NCI-H187 treated with DMSO at 0.1 percent for 48 hours (cell line): Measurements from ENCODE around the gene PGAP3.

ENCODE experiments used
- DNase-seq: peaks from one replicate; lab custom pipeline; 2025; lab: John Stamatoyannopoulos, UW

PGAP3 gene

GRCh38 chr17:39660397-39661385, 27.2 kb downstream of the PGAP3 start:
- DNase-seq, result no peak

- no peak for DNase-seq
These were observed 27.9 kb downstream of the PGAP3 start for GRCh38 chr17:39660011-39660360.

GRCh38 chr17:39659279-39660010, 28.4 kb downstream of the PGAP3 start:
- no peak for DNase-seq

- DNase-seq, result no peak
These were observed 29.1 kb downstream of the PGAP3 start for GRCh38 chr17:39658760-39659159.

GRCh38 chr17:39658346-39658745, 29.5 kb downstream of the PGAP3 start:
- no peak for DNase-seq

- no peak for DNase-seq
These were observed 32.8 kb downstream of the PGAP3 start for GRCh38 chr17:39655105-39655504.

- DNase-seq, result no peak
These were observed 34.1 kb downstream of the PGAP3 start for GRCh38 chr17:39653662-39654331.

- no peak for DNase-seq
These were observed 34.6 kb downstream of the PGAP3 start for GRCh38 chr17:39653316-39653661.

GRCh38 chr17:39652587-39653315, 35.1 kb downstream of the PGAP3 start:
- no peak for DNase-seq

GRCh38 chr17:39651923-39652586, 35.8 kb downstream of the PGAP3 start:
- DNase-seq, result no peak

- no peak for DNase-seq
These were observed 37.7 kb downstream of the PGAP3 start for GRCh38 chr17:39650121-39650579.

GRCh38 chr17:39648616-39649366, 39.1 kb downstream of the PGAP3 start:
- DNase-seq, result no peak

GRCh38 chr17:39647256-39647655, 40.6 kb downstream of the PGAP3 start:
- no peak for DNase-seq

GRCh38 chr17:39643271-39643670, 44.6 kb downstream of the PGAP3 start:
- DNase-seq, result no peak

- DNase-seq, result no peak
These were observed 45.4 kb downstream of the PGAP3 start for GRCh38 chr17:39642291-39643074.

GRCh38 chr17:39641883-39642282, 46.0 kb downstream of the PGAP3 start:
- DNase-seq, result no peak

- DNase-seq, result no peak
These were observed 46.8 kb downstream of the PGAP3 start for GRCh38 chr17:39641097-39641496.

- no peak for DNase-seq
These were observed 47.2 kb downstream of the PGAP3 start for GRCh38 chr17:39640591-39641031.

GRCh38 chr17:39639566-39640458, 48.0 kb downstream of the PGAP3 start:
- no peak for DNase-seq
